Caco-2 (cell line): Measurements from ENCODE around the gene USHBP1. TPM values are rescaled to one million over a fixed set of nuclear protein-coding genes. Genes with fewer than 3 reads are reported as not detected.

Source experiments
- BruUV-seq: library from RNA; stranded (reverse); fragments of 400-500 nt; replicated peaks from 2 replicates; lab custom pipeline; 2021; lab: Mats Ljungman, UMichigan
- CTCF ChIA-PET: fragments of 300-600 bp; sonication (Branson Sonifier 250); formaldehyde crosslinking; loops from one replicate; lab custom pipeline; 2022; ENCODE audit warnings: antibody characterized with exemption; lab: Charles Lee
- POLR2A ChIA-PET: fragments of 300-600 bp; sonication (Branson Sonifier 250); formaldehyde crosslinking; loops from one replicate; lab custom pipeline; 2022; ENCODE audit warnings: antibody characterized with exemption; lab: Charles Lee
- DNase-seq, 2 experiments: peaks; one replicate each; pipeline versions ENCODE4 v3.0.0 to v3.0.0-alpha.2; 2020 to 2022
- H3K27me3 ChIP-seq: replicated peaks from 2 replicates; pipeline ENCODE4 v1.6.0; 2011; ENCODE audit warnings: low read length; ENCODE audit not compliant: control insufficient read depth, insufficient read depth
- H3K36me3 ChIP-seq: 2 replicates; pipeline ENCODE4 v1.5.1; 2011; ENCODE audit warnings: low read length; ENCODE audit not compliant: control insufficient read depth, insufficient read depth
- H3K4me1 ChIP-seq: fragments of 250-450 bp; sonication (Bioruptor Pico); 2 replicates; pipeline ENCODE4 v1.5.1; 2020; ENCODE audit warnings: mild to moderate bottlenecking
- H3K4me3 ChIP-seq: 2 replicates; pipeline ENCODE4 v1.5.1; 2011; ENCODE audit warnings: low read depth, mild to moderate bottlenecking, control low read depth, low read length
- H3K9me3 ChIP-seq: fragments of 250-450 bp; sonication (Bioruptor Pico); 2 replicates; pipeline ENCODE4 v1.5.1; 2020; ENCODE audit warnings: mild to moderate bottlenecking, moderate library complexity
- H3K27ac Mint-ChIP-seq: one replicate; pipeline ENCODE4 v1.8.0; 2022; ENCODE audit warnings: mixed read lengths; ENCODE audit not compliant: unreplicated experiment
- H3K27me3 Mint-ChIP-seq: one replicate; pipeline ENCODE4 v1.8.0; 2022; ENCODE audit warnings: mixed read lengths; ENCODE audit not compliant: insufficient read depth, unreplicated experiment
- H3K36me3 Mint-ChIP-seq: one replicate; pipeline ENCODE4 v1.8.0; 2022; ENCODE audit warnings: mild to moderate bottlenecking, mixed read lengths; ENCODE audit not compliant: insufficient read depth, unreplicated experiment
- H3K4me1 Mint-ChIP-seq: one replicate; pipeline ENCODE4 v1.8.0; 2022; ENCODE audit warnings: low read depth, mixed read lengths; ENCODE audit not compliant: unreplicated experiment
- H3K4me3 Mint-ChIP-seq: one replicate; pipeline ENCODE4 v1.8.0; 2022; ENCODE audit warnings: mild to moderate bottlenecking, moderate library complexity, mixed read lengths; ENCODE audit not compliant: unreplicated experiment
- H3K9me3 Mint-ChIP-seq: one replicate; pipeline ENCODE4 v1.8.0; 2022; ENCODE audit warnings: mixed read lengths; ENCODE audit not compliant: unreplicated experiment
- intact Hi-C: fragments of 100-400 bp; cut with micrococcal nuclease; formaldehyde crosslinking; loops from one replicate; pipeline ENCODE4 v1.10.0; 2022; ENCODE audit not compliant: unreplicated experiment
- total RNA-seq: library from RNA; stranded (reverse); gene quantifications from 2 replicates; pipeline ENCODE4 v1.2.3, GENCODE V29; 2022
- TF ChIP-seq, protein P1 (sequence below), 2 experiments: fragments of 200-600 bp in 1 of 2; IDR thresholded peaks; 1 replicate in 1 of 2; 2 replicates in 1 of 2; pipeline versions ENCODE4 v1.5.1 to v1.8.0; 2011 to 2022; ENCODE audit warnings: antibody characterized with exemption in 1 of 2, control low read depth in 1 of 2, inconsistent platforms in 1 of 2, low read depth in 1 of 2, low read length in 1 of 2, mild to moderate bottlenecking in 1 of 2, moderate library complexity in 1 of 2; ENCODE audit not compliant: insufficient read depth in 1 of 2, severe bottlenecking in 1 of 2, unreplicated experiment in 1 of 2

The USHBP1 gene
- total RNA-seq, 1 experiment from 2014 or later: not detected

DNA sequence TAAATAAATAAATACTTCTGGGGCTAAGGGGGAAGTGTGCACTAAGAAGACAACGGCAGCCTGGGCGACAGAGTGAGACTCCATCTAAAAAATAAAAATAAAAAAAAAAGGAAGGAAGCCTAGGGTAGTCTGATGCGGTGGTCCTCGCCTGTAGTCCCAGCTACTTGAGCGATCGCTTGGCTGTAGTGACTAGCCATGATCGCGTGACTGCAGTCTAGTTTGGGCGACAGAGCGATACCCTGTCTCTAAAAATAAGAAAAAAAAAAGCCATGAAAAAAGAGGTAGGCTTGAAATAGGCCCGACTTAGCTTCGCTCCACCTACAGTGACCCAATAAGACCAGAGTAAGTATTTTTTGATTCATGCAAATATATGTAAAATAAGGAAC lies 2.0 kb upstream of the USHBP1 start:
- no peaks in the 10 kb centered on the region for H3K9me3 ChIP-seq
- H3K4me1 ChIP-seq: no peaks in the 10 kb centered on the region; the same call in 1 of the 2 replicates
- H3K27ac Mint-ChIP-seq: peak overlapping the region; percentile 80
- no peaks in the 10 kb centered on the region for H3K9me3 Mint-ChIP-seq
- TF ChIP-seq, protein P1, sequence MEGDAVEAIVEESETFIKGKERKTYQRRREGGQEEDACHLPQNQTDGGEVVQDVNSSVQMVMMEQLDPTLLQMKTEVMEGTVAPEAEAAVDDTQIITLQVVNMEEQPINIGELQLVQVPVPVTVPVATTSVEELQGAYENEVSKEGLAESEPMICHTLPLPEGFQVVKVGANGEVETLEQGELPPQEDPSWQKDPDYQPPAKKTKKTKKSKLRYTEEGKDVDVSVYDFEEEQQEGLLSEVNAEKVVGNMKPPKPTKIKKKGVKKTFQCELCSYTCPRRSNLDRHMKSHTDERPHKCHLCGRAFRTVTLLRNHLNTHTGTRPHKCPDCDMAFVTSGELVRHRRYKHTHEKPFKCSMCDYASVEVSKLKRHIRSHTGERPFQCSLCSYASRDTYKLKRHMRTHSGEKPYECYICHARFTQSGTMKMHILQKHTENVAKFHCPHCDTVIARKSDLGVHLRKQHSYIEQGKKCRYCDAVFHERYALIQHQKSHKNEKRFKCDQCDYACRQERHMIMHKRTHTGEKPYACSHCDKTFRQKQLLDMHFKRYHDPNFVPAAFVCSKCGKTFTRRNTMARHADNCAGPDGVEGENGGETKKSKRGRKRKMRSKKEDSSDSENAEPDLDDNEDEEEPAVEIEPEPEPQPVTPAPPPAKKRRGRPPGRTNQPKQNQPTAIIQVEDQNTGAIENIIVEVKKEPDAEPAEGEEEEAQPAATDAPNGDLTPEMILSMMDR (IDR thresholded peaks at IDR 0.05; ENCODE audit: insufficient read depth in 1 of 2, low read depth in 1 of 2, low read length in 1 of 2, severe bottlenecking in 1 of 2, unreplicated experiment in 1 of 2): no peak
- POLR2A ChIA-PET: interaction anchor here (0.5 to 1.5 kb wide), 9 partner anchors 16 to 198 kb away, joined by 3 to 16 read pairs (median 7); partner anchors contain the start of genes DDA1, NR2F6, OCEL1 and USE1
- intact Hi-C loops: loop anchor here (2.0 to 5.0 kb wide), 2 partner anchors 16 to 39 kb away; partner anchors contain the start of gene OCEL1
- CTCF ChIA-PET: interaction anchor here (0.6 to 1.8 kb wide), 10 partner anchors 16 to 308 kb away, joined by 3 to 15 read pairs (median 4); partner anchors contain the start of gene MRPL34
- peaks cover 7% of the 10 kb centered on the region for H3K4me1 Mint-ChIP-seq
- H3K27me3 Mint-ChIP-seq: no peaks in the 10 kb centered on the region
- no TSS peak for BruUV-seq
- H3K4me3 ChIP-seq: no peak overlapping the region
- peak overlapping the region; percentile 74 for H3K4me3 Mint-ChIP-seq
- no peaks in the 10 kb centered on the region; the same call in 1 of the 2 replicates for H3K36me3 ChIP-seq
- DNase-seq: no peak
- no peaks in the 10 kb centered on the region for H3K27me3 ChIP-seq
- H3K36me3 Mint-ChIP-seq: peaks cover 46% of the 10 kb centered on the region

DNA sequence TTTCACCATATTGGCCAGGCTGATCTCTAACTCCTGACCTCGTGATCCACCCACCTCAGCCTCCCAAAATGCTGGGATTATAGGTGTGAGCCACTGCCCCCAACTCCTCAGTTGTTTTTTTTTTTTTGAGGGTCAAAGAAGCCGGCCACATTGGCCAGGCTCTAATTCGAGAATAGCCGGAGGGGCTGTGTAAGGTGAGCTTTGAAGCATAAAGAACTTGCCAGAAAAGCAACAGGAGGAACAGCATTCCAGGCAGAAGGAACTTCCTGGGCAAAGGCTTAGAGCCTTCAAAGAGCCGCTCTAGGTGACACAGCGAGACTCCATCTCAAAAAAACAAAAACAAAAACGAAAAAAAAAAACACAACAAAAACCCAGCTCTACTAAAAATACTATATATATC lies 1.5 kb upstream of the USHBP1 start:
- Mint-ChIP-seq H3K9me3 (no peaks in the 10 kb centered on the region), H3K27me3 (no peaks in the 10 kb centered on the region), H3K36me3 (peaks cover 41% of the 10 kb centered on the region), H3K4me1 (peaks cover 8% of the 10 kb centered on the region), H3K4me3 (no peak overlapping the region), H3K27ac (peak overlapping the region; percentile 80)
- no peak overlapping the region for H3K4me3 ChIP-seq
- H3K36me3 ChIP-seq: no peaks in the 10 kb centered on the region
- no peaks in the 10 kb centered on the region for H3K9me3 ChIP-seq
- POLR2A ChIA-PET: interaction anchor here (0.5 to 1.2 kb wide), 2 partner anchors 34 to 43 kb away, joined by 3 to 11 read pairs; partner anchors contain the start of gene DDA1
- H3K27me3 ChIP-seq: no peaks in the 10 kb centered on the region
- no peak for DNase-seq
- intact Hi-C loops: loop anchor here (2.0 to 5.0 kb wide), 2 partner anchors 17 to 39 kb away; partner anchors contain the start of gene OCEL1
- TF ChIP-seq, protein P1 (IDR thresholded peaks at IDR 0.05; ENCODE audit: insufficient read depth in 1 of 2, low read depth in 1 of 2, low read length in 1 of 2, severe bottlenecking in 1 of 2, unreplicated experiment in 1 of 2): no peak
- no peaks in the 10 kb centered on the region; the same call in 1 of the 2 replicates for H3K4me1 ChIP-seq
- BruUV-seq: no TSS peak
- CTCF ChIA-PET: interaction anchor here (1.4 to 1.8 kb wide), 2 partner anchors 17 to 39 kb away, joined by 9 to 15 read pairs; partner anchors contain the start of gene MRPL34

DNA sequence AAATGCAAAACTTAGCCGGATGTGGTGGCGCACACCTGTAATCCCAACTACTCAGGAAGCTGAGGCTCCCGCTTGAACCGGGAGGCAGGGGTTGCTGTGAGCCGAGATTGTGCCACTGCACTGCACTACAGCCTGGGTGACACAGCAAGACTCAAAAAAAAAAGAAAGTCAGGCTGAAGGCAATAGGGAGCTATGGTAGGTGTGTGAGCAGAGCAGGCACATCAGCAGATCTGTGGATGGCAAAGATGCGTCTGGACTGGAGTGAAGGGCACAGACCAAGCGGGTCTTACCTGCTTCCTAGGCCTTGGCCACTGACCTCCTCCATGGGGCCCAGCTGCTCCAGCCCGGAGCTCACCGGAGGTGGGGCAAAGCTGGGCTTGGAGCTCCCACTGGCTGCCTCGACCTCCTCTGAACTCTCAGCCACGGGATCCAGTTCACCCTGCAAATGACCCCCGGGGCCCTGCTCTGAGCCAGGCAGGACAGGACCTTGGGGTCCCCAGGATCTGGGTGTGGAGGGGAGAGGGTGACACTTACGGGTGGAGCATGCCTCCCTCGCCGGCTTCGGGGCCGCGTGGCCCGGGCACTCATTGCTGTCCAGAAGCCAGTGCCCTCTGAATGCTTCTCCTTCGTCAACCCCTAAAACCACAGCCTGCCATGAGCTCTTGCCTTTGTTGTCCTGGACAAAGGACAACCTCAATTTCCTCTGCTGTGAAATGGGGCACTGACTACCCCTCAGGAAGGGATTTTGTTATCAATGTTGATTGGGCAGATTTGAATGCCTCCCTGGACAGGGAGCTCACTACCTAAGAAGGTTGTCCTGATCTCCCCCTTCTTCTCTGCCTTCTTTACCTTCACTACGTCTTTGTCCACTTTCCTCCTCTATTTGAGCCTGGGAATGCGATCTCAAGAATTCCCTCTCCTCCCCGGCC lies 569 bp downstream of the USHBP1 start:
- intact Hi-C loops: no loop called here
- H3K9me3 Mint-ChIP-seq: no peaks in the 10 kb centered on the region
- no peaks in the 10 kb centered on the region for H3K9me3 ChIP-seq
- no peaks in the 10 kb centered on the region for H3K27me3 ChIP-seq
- ChIA-PET CTCF (interaction anchor here (1.1 to 1.2 kb wide), 2 partner anchors 18 to 29 kb away, joined by 3 to 4 read pairs; no protein-coding TSS in a partner anchor), POLR2A (no interaction called here)
- no peaks in the 10 kb centered on the region for H3K36me3 ChIP-seq
- no peaks in the 10 kb centered on the region; the same call in 1 of the 2 replicates for H3K4me1 ChIP-seq
- peaks cover 21% of the 10 kb centered on the region for H3K36me3 Mint-ChIP-seq
- TF ChIP-seq, protein P1 (IDR thresholded peaks at IDR 0.05; ENCODE audit: insufficient read depth in 1 of 2, low read depth in 1 of 2, low read length in 1 of 2, severe bottlenecking in 1 of 2, unreplicated experiment in 1 of 2): no peak
- no peak for DNase-seq
- H3K4me3 ChIP-seq: no peak overlapping the region
- peak overlapping the region; percentile 67 for H3K27ac Mint-ChIP-seq
- H3K4me3 Mint-ChIP-seq: no peak overlapping the region
- H3K4me1 Mint-ChIP-seq: peaks cover 14% of the 10 kb centered on the region
- no TSS peak for BruUV-seq
- no peaks in the 10 kb centered on the region for H3K27me3 Mint-ChIP-seq
